Activated CD4-positive, alpha-beta memory T cell treated with anti-CD3 and anti-CD28 coated beads, Interleukin-2, amount 10 ng/mL, durations not matched to agents 7 days and 5 days (primary cell): ENCODE measurements around the gene ERGIC1. TPM values are rescaled to one million over a fixed set of nuclear protein-coding genes. Genes with fewer than 3 reads are reported as not detected.

Experiments used
- CTCF ChIA-PET: fragments of 350-600 bp; sonication (Branson Sonifier 250); formaldehyde crosslinking; loops from one replicate; lab custom pipeline; 2021; ENCODE audit warnings: antibody characterized with exemption, inconsistent platforms; lab: Charles Lee
- POLR2A ChIA-PET: fragments of 350-600 bp; sonication (Branson Sonifier 250); formaldehyde crosslinking; loops from one replicate; lab custom pipeline; 2021; ENCODE audit warnings: antibody characterized with exemption; lab: Charles Lee
- DNase-seq: peaks from one replicate; pipeline ENCODE4 v3.0.0-alpha.2; 2020
- H3K27ac Mint-ChIP-seq: one replicate; pipeline ENCODE4 v1.8.0; 2021; ENCODE audit warnings: mild to moderate bottlenecking, mixed read lengths
- H3K27me3 Mint-ChIP-seq: one replicate; pipeline ENCODE4 v1.8.0; 2021; ENCODE audit warnings: mixed read lengths
- H3K36me3 Mint-ChIP-seq: one replicate; pipeline ENCODE4 v1.8.0; 2021; ENCODE audit warnings: low read depth, mixed read lengths
- H3K4me1 Mint-ChIP-seq: one replicate; pipeline ENCODE4 v1.8.0; 2021; ENCODE audit warnings: mixed read lengths
- H3K4me3 Mint-ChIP-seq: one replicate; pipeline ENCODE4 v1.8.0; 2021; ENCODE audit warnings: mild to moderate bottlenecking, mixed read lengths
- H3K9me3 Mint-ChIP-seq: one replicate; pipeline ENCODE4 v1.8.0; 2021; ENCODE audit warnings: mixed read lengths
- total RNA-seq, 2 experiments: library from RNA; stranded (reverse); gene quantifications; one replicate each; pipeline ENCODE4 v1.2.3, GENCODE V29; 2021

ERGIC1 gene
- total RNA-seq, 2 experiments from 2014 or later: 36.1 to 37.2 TPM

DNA sequence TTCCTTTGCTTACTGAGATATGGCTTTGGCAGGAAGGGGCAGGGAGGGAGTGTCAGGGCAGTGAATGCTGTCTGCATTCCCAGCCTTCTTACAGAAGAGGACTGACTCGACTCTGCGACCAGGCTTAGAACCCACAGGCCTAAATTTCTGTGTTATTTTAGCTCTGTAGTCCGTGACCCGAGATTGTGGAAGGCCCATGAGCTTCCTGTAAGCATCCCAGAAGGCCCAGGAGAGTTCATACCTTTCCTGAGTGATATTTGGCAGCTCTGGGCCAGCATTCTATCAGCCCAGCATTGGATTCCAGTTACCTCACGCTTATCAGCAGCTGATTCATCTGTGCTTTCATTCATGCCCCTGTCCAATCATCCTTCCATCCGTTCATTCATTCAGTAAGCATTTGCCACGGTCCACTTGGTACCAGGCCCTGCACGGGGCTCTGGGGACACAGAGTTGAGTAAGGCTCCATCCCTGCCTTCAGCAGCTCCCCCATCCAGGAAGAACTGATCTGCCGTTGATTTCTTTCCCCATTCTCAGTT is 97.0 kb downstream of the ERGIC1 start:
- Mint-ChIP-seq H3K27me3 (no peaks in the 10 kb centered on the region), H3K4me3 (no peak overlapping the region), H3K36me3 (no peaks in the 10 kb centered on the region), H3K4me1 (no peaks in the 10 kb centered on the region), H3K9me3 (no peaks in the 10 kb centered on the region), H3K27ac (no peak overlapping the region)
- CTCF ChIA-PET: interaction anchor here (0.8 to 18.4 kb wide), 6 partner anchors 19 to 218 kb away, joined by 3 to 258 read pairs (median 10); no protein-coding TSS in a partner anchor
- POLR2A ChIA-PET: interaction anchor here (1.8 to 2.0 kb wide), 2 partner anchors 214 to 216 kb away, joined by 4 to 5 read pairs; no protein-coding TSS in a partner anchor
- DNase-seq: no peak

DNA sequence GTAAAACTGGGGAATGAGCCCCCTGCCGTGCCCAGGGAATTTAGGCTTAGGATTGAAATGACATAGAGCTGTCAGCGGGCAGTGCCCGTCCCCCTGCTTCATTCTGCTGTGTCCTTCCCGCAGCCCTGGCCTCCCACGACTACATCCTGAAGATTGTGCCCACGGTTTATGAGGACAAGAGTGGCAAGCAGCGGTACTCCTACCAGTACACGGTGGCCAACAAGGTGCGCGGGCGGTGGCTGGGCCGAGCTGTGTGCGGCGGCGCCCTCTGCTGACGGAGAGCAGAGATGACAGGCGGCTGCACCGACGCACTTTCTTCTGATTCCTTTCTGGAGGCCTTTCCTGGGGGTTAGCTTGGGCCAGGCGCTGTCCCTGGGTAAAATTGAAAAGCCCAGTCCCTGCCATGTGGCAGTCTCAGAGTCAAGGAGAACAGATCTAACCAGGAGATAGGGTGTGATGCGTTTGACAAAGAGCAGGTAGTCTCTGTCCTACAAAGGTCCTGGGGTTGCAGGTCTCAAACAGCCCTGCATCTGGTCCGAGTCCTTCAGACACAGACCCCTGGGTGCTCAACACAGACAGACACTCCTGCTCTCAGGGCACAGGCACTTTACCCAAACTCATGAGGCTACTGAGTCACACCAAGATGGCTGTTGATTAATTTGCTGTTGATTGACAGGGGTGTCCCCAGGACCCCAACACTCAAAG is 98.4 kb downstream of the ERGIC1 start:
- Mint-ChIP-seq H3K4me3 (no peak overlapping the region), H3K27me3 (no peaks in the 10 kb centered on the region), H3K4me1 (no peaks in the 10 kb centered on the region), H3K36me3 (no peaks in the 10 kb centered on the region), H3K9me3 (no peaks in the 10 kb centered on the region), H3K27ac (no peak overlapping the region)
- DNase-seq: peak; percentile 74
- ChIA-PET CTCF (interaction anchor here (0.9 to 18.4 kb wide), 14 partner anchors 9 to 226 kb away, joined by 4 to 258 read pairs (median 7); no protein-coding TSS in a partner anchor), POLR2A (interaction anchor here (1.8 to 2.4 kb wide), 3 partner anchors 161 to 217 kb away, joined by 4 to 11 read pairs (median 5); partner anchors contain the start of gene DUSP1)

DNA sequence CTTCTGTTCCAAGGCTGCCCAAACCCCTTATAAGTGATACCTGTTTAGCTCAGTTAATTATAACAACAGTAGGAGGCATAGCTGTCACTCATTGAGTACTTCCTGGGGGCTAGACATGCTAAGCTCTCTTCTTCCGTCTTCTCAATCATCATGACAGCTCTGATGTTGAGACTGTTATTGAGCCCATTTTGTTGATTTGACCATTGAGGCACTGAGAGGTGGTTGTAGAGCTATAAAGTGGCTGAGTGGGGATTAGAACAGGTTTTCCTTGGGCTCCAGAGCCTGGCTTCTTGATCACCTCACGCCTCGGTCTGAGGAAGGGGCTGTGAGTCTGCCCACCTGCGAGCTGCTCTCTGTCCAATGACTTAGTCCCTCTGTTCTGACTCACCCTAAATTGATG is 99.2 kb downstream of the ERGIC1 start:
- POLR2A ChIA-PET: interaction anchor here (2.0 to 2.4 kb wide), 2 partner anchors 162 to 216 kb away, joined by 5 to 11 read pairs; partner anchors contain the start of gene DUSP1
- Mint-ChIP-seq H3K27ac (no peak overlapping the region), H3K9me3 (no peaks in the 10 kb centered on the region), H3K4me1 (no peaks in the 10 kb centered on the region), H3K4me3 (no peak overlapping the region), H3K27me3 (no peaks in the 10 kb centered on the region), H3K36me3 (no peaks in the 10 kb centered on the region)
- CTCF ChIA-PET: interaction anchor here (0.9 to 18.4 kb wide), 13 partner anchors 9 to 226 kb away, joined by 3 to 258 read pairs (median 7); partner anchors contain the start of gene DUSP1
- no peak for DNase-seq

DNA sequence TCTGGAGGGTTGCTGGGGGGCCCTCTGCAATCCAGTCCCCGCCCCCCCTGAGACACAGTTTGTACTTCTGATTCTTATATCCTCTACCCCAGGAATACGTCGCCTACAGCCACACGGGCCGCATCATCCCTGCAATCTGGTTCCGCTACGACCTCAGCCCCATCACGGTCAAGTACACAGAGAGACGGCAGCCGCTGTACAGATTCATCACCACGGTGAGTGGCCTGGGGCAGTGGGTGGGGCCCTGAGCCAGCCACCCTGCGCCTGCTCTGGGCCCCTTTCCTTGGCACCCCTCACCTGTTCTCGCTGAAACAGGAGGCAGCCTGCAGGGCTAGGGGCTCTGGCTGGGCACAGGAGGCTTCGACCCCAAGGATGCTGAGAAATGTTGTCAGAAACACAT is 101.0 kb downstream of the ERGIC1 start:
- Mint-ChIP-seq H3K9me3 (no peaks in the 10 kb centered on the region), H3K27me3 (no peaks in the 10 kb centered on the region), H3K36me3 (no peaks in the 10 kb centered on the region), H3K4me3 (no peak overlapping the region), H3K27ac (no peak overlapping the region), H3K4me1 (no peaks in the 10 kb centered on the region)
- CTCF ChIA-PET: interaction anchor here (1.1 to 18.4 kb wide), 2 partner anchors 222 to 238 kb away, joined by 4 to 258 read pairs; no protein-coding TSS in a partner anchor
- POLR2A ChIA-PET: interaction anchor here (0.9 kb wide), 1 partner anchor 295 kb away, joined by 3 read pairs; no protein-coding TSS in a partner anchor
- DNase-seq: no peak

DNA sequence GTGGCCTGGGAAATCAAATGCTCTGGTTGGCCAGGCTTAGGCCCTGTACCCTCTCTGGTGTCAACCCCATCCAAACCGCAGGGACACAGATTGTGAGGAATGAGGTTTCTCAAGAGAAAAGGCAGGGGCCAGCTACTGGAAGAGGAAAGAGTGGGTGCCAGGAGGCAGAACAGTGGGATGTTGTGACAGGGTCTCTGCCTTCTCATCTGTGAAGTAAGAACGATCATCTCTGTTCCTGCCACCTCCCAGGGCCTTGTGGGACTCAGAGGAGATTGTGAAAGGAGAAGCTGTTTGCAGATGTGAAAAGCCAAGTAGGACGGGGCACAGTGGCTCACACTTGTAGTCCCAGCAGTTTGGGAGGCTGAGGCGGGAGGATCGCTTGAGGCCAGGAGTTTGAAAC is 102.3 kb downstream of the ERGIC1 start:
- H3K36me3 Mint-ChIP-seq: no peaks in the 10 kb centered on the region

DNA sequence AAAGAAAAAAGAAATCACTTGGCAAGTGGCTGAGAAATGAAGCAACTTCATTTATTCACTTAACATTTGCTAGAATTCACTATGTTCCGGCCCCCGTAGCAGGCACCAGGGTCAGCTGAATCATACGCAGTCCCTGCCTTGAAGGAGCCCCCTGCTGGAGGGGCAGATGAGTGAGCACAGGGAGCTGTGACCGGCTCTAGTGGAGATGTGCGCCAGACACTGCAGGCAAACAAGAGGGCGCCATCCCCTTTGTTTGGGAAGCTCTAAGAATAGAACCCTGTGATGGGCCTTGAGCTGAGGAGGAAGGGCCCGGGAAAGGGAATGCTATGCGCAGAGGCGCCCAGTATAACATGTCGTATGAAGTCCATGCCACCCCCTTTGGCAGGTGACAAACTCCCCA is 105.0 kb downstream of the ERGIC1 start:
- no peak for DNase-seq
- CTCF ChIA-PET: interaction anchor here (1.1 to 18.4 kb wide), 4 partner anchors 12 to 242 kb away, joined by 3 to 258 read pairs (median 6); no protein-coding TSS in a partner anchor
- Mint-ChIP-seq H3K36me3 (no peaks in the 10 kb centered on the region), H3K4me1 (no peaks in the 10 kb centered on the region), H3K9me3 (no peaks in the 10 kb centered on the region), H3K27me3 (no peaks in the 10 kb centered on the region), H3K4me3 (no peak overlapping the region), H3K27ac (no peak overlapping the region)
- POLR2A ChIA-PET: no interaction called here

More for the DNA sequence above, 102.3 kb downstream of the ERGIC1 start:
- no peak for DNase-seq
- Mint-ChIP-seq H3K27me3 (no peaks in the 10 kb centered on the region), H3K27ac (no peak overlapping the region), H3K4me3 (no peak overlapping the region), H3K4me1 (no peaks in the 10 kb centered on the region), H3K9me3 (no peaks in the 10 kb centered on the region)
- POLR2A ChIA-PET: interaction anchor here (1.3 kb wide), 1 partner anchor 225 kb away, joined by 3 read pairs; no protein-coding TSS in a partner anchor
- CTCF ChIA-PET: interaction anchor here (0.6 to 18.4 kb wide), 5 partner anchors 9 to 239 kb away, joined by 3 to 258 read pairs (median 4); no protein-coding TSS in a partner anchor

DNA sequence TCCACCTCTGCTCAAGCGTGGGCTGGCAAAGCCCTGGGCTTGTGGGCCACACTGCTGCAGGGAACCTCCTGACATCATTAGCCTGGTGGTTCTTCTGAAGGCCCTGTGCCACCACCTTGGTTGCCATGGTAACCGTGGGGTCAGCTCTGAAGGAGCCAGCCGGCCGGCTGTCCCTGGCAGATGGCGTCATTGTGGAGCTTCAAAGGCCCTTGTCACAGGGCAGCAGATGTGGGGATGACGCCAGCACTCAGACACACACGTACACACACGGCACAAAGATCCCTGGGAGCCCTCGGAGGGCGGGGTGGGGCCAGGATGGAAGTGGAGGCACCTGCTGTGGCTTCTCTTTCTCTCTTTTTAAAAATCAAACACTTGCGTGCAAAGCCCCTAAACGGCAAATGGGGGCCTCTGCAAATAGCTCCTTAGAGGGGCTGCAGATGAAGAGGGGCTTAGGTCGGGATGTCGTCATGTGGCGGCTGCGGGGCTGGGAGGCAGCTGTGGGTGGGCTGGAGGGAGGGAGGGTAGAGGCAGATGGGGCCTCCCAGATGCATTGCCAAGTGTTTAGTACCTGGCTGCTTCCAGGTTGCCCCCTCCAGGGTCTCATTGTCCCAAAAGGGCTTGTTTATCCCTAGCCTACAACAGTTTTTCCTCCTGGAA is 105.7 kb downstream of the ERGIC1 start:
- H3K27ac Mint-ChIP-seq: no peak overlapping the region
- H3K9me3 Mint-ChIP-seq: no peaks in the 10 kb centered on the region
- CTCF ChIA-PET: interaction anchor here (1.0 to 18.4 kb wide), 5 partner anchors 13 to 243 kb away, joined by 3 to 258 read pairs (median 3); partner anchors contain the start of gene ATP6V0E1
- no peak for DNase-seq
- POLR2A ChIA-PET: no interaction called here
- H3K36me3 Mint-ChIP-seq: no peaks in the 10 kb centered on the region
- H3K4me1 Mint-ChIP-seq: no peaks in the 10 kb centered on the region
- H3K4me3 Mint-ChIP-seq: no peak overlapping the region
- H3K27me3 Mint-ChIP-seq: no peaks in the 10 kb centered on the region

DNA sequence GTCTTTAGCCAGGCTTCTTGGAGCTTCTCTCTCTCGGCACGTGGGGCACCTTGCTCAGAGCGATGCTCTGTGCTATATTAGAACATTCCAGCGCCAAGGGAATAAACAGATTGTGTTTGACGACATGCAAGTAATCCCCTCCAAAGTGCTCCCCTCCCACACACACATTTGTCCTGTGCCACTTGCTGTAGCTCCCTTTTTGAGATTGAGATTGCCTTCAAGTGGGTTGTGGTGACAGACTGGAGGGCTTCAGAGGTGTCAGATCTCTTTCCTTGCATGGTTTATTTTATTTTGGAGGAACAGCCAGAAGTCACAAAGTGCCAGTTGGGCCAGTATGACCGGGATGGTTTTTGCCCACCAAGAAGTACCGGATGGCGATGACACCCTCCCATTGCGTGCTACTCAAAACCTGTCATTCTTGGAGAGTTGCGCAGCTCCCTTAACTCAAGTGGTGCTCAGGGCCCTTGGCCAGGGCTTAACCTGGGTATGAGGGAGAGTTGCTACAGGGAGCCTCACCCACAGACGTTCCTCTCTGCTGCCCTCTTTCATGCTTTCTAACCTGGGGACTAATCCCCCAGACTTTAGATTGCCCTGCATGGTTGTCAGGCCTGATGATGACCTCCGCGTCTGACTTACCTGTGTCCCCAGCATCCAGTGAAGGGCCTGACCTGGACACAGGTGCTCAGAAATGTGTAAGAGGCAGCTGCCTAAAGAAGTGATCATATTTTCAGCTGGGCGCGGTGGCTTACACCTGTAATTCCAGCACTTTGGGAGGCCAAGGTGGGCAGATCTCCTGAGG is 106.4 kb downstream of the ERGIC1 start:
- POLR2A ChIA-PET: no interaction called here
- Mint-ChIP-seq H3K4me1 (no peaks in the 10 kb centered on the region), H3K27me3 (no peaks in the 10 kb centered on the region), H3K27ac (no peak overlapping the region), H3K4me3 (no peak overlapping the region), H3K9me3 (no peaks in the 10 kb centered on the region), H3K36me3 (no peaks in the 10 kb centered on the region)
- DNase-seq: no peak
- CTCF ChIA-PET: interaction anchor here (1.0 to 18.4 kb wide), 3 partner anchors 14 to 228 kb away, joined by 3 to 258 read pairs (median 8); partner anchors contain the start of gene ATP6V0E1

DNA sequence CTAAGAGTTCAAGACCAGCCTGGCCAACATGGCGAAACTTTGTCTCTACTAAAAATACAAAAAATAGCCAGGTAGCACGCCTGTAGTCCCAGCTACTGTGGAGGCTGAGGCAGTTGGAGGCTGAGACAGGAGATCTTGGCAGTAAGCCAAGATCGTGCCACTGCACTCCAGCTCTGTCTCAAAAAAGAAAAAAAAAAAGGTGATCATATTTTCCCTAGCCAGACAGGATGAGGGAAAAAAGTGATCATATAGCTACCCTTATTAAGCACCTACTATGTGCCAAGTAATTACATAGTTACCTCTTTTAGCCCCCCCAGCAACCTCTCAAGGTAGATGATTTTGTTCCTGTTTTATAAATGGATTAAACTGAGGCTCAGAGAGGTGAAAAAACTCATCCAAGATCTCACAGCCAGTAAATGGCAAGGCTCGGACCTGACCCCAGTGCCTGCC is 107.0 kb downstream of the ERGIC1 start:
- no peaks in the 10 kb centered on the region for H3K4me1 Mint-ChIP-seq
- H3K27ac Mint-ChIP-seq: no peak overlapping the region
- ChIA-PET CTCF (interaction anchor here (2.3 to 18.4 kb wide), 2 partner anchors 14 to 228 kb away, joined by 8 to 258 read pairs; no protein-coding TSS in a partner anchor), POLR2A (no interaction called here)
- no peaks in the 10 kb centered on the region for H3K27me3 Mint-ChIP-seq
- H3K4me3 Mint-ChIP-seq: no peak overlapping the region
- H3K36me3 Mint-ChIP-seq: no peaks in the 10 kb centered on the region
- no peaks in the 10 kb centered on the region for H3K9me3 Mint-ChIP-seq
- no peak for DNase-seq

DNA sequence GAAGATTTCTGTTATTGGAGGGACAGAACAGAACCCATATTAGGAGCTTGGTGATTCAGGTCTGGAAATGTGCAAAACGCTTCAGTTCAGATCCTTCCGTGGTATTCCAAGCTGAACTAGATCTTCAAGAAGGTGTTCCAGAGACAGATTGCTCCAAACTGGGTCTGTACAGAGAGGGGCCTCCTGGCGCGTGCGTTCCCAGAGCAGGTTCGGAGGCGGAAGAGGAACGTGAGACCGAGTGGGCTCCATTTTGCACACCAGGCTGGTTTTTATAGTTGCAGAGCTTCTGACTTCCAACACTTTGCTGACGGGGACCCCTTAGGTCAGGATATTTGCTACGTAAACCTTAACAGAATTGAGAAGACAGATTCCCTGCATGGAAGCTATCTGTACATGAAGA is 108.5 kb downstream of the ERGIC1 start:
- Mint-ChIP-seq H3K4me1 (no peaks in the 10 kb centered on the region), H3K27ac (no peak overlapping the region), H3K9me3 (no peaks in the 10 kb centered on the region), H3K27me3 (no peaks in the 10 kb centered on the region), H3K4me3 (no peak overlapping the region), H3K36me3 (no peaks in the 10 kb centered on the region)
- ChIA-PET POLR2A (no interaction called here), CTCF (interaction anchor here (0.8 to 18.4 kb wide), 2 partner anchors 230 to 236 kb away, joined by 3 to 258 read pairs; no protein-coding TSS in a partner anchor)
- DNase-seq: no peak

DNA sequence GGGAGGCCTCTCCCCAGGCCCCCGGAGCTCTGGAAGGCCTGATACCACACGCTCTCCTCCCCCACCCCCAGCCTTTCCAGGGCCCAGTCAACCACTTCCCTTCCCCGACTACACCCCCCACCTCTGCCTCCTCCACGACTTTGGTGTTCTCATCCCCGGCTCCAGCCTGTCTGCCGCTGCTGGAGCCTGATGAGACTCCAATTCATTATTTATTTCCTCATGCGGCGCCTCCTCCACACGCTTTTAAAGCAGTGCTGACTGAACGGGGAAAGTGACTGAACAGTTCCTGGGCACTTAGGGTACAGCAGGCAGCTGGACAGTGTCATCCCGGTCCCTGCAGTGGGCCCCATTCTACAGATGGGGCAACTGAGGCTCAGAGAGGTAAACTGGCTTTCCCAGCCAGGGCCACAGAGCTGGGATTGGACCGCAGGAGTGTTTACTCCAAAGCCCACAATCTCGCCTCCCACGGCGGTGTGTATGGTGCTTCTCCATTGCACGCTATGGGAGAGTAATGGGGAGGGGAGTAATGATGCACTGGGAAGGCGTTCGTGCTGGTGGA is 109.3 kb downstream of the ERGIC1 start:
- CTCF ChIA-PET: interaction anchor here (1.2 kb wide), 1 partner anchor 236 kb away, joined by 3 read pairs; no protein-coding TSS in a partner anchor
- no peak for DNase-seq
- H3K36me3 Mint-ChIP-seq: no peaks in the 10 kb centered on the region

More for the DNA sequence above, 109.3 kb downstream of the ERGIC1 start:
- POLR2A ChIA-PET: no interaction called here
- Mint-ChIP-seq H3K4me1 (no peaks in the 10 kb centered on the region), H3K9me3 (no peaks in the 10 kb centered on the region), H3K27me3 (no peaks in the 10 kb centered on the region), H3K4me3 (no peak overlapping the region), H3K27ac (no peak overlapping the region)
